Mesendoderm (in vitro differentiated cells): ENCODE data around the gene TYW1B. TPM values are rescaled to one million over a fixed set of nuclear protein-coding genes. Genes with fewer than 3 reads are reported as not detected.
"Not testable (repeated sequence)": the region's sequence is repeated elsewhere in the genome, so short reads cannot be mapped to it uniquely, and the experiment has no call there.

Source experiments
- DNase-seq: peaks from one replicate; pipeline ENCODE4 v3.0.0; 2013
- H2AK5ac ChIP-seq: 2 replicates; pipeline ENCODE4 v1.6.1; 2013; ENCODE audit warnings: low read length, inconsistent platforms
- H2BK120ac ChIP-seq: 2 replicates; pipeline ENCODE4 v1.6.1; 2013; ENCODE audit warnings: low read depth, mild to moderate bottlenecking, low read length, moderate library complexity, mixed read lengths
- H2BK15ac ChIP-seq: replicated peaks from 2 replicates; pipeline ENCODE4 v1.6.1; 2013; ENCODE audit warnings: low read depth, mild to moderate bottlenecking, moderate library complexity
- H2BK5ac ChIP-seq: 2 replicates; pipeline ENCODE4 v1.6.1; 2013; ENCODE audit warnings: low read length, inconsistent platforms
- H3K18ac ChIP-seq: 2 replicates; pipeline ENCODE4 v1.6.1; 2013; ENCODE audit warnings: mild to moderate bottlenecking, low read length, mixed read lengths
- H3K23ac ChIP-seq: one replicate; pipeline ENCODE4 v1.6.1; 2013; ENCODE audit warnings: low read length
- H3K27ac ChIP-seq: 2 replicates; pipeline ENCODE4 v1.5.1; 2013; ENCODE audit warnings: low read depth, mild to moderate bottlenecking, inconsistent platforms, low read length, moderate library complexity
- H3K27me3 ChIP-seq: 2 replicates; pipeline ENCODE4 v1.6.1; 2013; ENCODE audit warnings: low read length, control low read depth, mild to moderate bottlenecking, inconsistent platforms; ENCODE audit not compliant: insufficient read depth, poor library complexity
- H3K36me3 ChIP-seq: 2 replicates; pipeline ENCODE4 v1.6.1; 2013; ENCODE audit warnings: low read length, inconsistent platforms; ENCODE audit not compliant: control insufficient read depth, insufficient read depth
- H3K4ac ChIP-seq: one replicate; pipeline ENCODE4 v1.6.1; 2013; ENCODE audit warnings: low read depth, mild to moderate bottlenecking, low read length, moderate library complexity
- H3K4me1 ChIP-seq: 2 replicates; pipeline ENCODE4 v1.6.1; 2013; ENCODE audit warnings: low read depth, low read length, inconsistent platforms; ENCODE audit not compliant: control insufficient read depth
- H3K4me2 ChIP-seq: 2 replicates; pipeline ENCODE4 v1.6.1; 2013; ENCODE audit warnings: low read length
- H3K4me3 ChIP-seq: 2 replicates; pipeline ENCODE4 v1.5.1; 2013; ENCODE audit warnings: mild to moderate bottlenecking, low read length
- H3K56ac ChIP-seq: one replicate; pipeline ENCODE4 v1.6.1; 2013; ENCODE audit warnings: low read length
- H3K79me1 ChIP-seq: 2 replicates; pipeline ENCODE4 v1.6.1; 2013; ENCODE audit warnings: low read length, inconsistent platforms
- H3K79me2 ChIP-seq: 2 replicates; pipeline ENCODE4 v1.6.1; 2013; ENCODE audit warnings: mild to moderate bottlenecking, low read length; ENCODE audit not compliant: control insufficient read depth, insufficient read depth
- H3K9ac ChIP-seq: 2 replicates; pipeline ENCODE4 v1.6.1; 2013; ENCODE audit warnings: low read length, inconsistent platforms
- H4K5ac ChIP-seq: one replicate; pipeline ENCODE4 v1.6.1; 2013; ENCODE audit warnings: low read length
- H4K8ac ChIP-seq: one replicate; pipeline ENCODE4 v1.6.1; 2013; ENCODE audit warnings: low read depth, mild to moderate bottlenecking, control low read depth, low read length, moderate library complexity
- WGBS: extraction: QIAGEN DNeasy Blood & Tissue Kit; methylation state at CpG from one replicate; pipeline ENCODE4 v1.1.7; 2013; ENCODE audit warnings: low lambda C conversion rate, missing lambda C conversion rate; ENCODE audit not compliant: insufficient coverage; ENCODE audit errors: extremely low coverage; 5-methylcytosine and 5-hydroxymethylcytosine counted together
- polyA plus RNA-seq, 2 experiments: library from polyadenylated mRNA; stranded (reverse); fragments of 200-250 nt; gene quantifications; one replicate each; pipeline ENCODE4 v1.2.3, GENCODE V29; 2013

The TYW1B gene, protein sequence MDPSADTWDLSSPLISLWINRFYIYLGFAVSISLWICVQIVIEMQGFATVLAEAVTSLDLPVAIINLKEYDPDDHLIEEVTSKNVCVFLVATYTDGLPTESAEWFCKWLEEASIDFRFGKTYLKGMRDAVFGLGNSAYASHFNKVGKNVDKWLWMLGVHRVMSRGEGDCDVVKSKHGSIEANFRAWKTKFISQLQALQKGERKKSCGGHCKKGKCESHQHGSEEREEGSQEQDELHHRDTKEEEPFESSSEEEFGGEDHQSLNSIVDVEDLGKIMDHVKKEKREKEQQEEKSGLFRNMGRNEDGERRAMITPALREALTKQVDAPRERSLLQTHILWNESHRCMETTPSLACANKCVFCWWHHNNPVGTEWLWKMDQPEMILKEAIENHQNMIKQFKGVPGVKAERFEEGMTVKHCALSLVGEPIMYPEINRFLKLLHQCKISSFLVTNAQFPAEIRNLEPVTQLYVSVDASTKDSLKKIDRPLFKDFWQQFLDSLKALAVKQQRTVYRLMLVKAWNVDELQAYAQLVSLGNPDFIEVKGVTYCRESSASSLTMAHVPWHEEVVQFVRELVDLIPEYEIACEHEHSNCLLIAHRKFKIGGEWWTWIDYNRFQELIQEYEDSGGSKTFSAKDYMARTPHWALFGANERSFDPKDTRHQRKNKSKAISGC
- 1.2 TPM for polyA plus RNA-seq (2013, experiment 1 of 2)
- 1.2 TPM for polyA plus RNA-seq (2013, experiment 2 of 2)

DNA sequence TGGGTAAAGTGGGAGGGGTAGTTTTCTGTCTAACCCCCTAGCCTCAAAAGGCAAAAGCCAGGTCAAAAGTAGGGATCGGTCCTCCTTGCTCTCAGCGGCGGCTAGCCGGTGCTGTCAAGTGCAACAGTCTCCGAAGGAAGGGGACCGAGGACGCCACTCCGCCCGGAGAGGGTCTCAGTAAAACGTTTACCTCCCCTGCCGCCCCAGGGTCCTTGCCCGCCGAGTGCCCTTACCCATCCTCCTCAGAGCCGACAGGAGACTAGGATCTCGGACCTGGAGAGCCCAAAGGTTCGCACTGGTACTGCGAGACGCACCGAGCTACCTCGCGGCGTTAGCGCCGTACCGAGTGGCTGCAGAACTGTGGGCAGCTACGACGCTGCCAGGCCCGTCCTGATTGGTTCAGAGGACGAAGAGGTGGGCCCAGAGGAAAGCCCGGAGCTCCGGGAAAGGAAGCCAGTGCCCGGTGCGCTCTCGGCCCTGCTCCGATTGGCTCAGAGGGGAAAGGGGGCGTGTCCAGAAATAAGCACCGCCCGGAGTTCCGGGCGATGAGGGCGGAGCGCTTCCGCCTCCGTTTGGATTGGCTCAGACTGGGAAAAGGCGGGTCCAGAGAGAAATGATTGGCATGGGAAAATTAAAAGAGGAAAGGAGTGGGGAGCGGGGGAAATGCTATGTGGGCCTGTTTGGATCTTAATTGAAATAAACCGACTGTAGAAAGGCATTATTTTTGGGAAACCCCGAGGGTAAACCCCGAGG, at the start of gene TYW1B:
TYW1B (minus strand) TSS at position 362 of the 753 bp plus-strand sequence; CDS start at position 237, 125 bp downstream.
- H3K4ac ChIP-seq, H3K27ac ChIP-seq, H3K23ac ChIP-seq, H3K36me3 ChIP-seq, H3K4me1 ChIP-seq, H3K18ac ChIP-seq, H2BK5ac ChIP-seq, H4K5ac ChIP-seq, H3K79me2 ChIP-seq, H2BK15ac ChIP-seq, H3K27me3 ChIP-seq, H3K79me1 ChIP-seq, H2AK5ac ChIP-seq, H2BK120ac ChIP-seq, H4K8ac ChIP-seq: not testable (repeated sequence)
- H3K56ac ChIP-seq, result peak within 1 kb of the TSS; percentile 79
- DNase-seq, result peak; percentile 99
- H3K9ac ChIP-seq, result peak within 1 kb of the TSS; percentile 73
- no CpG with 5 or more reads among the region's 49 CpGs for WGBS
- H3K4me2 ChIP-seq, result peak within 1 kb of the TSS; percentile 80
- peak within 1 kb of the TSS; percentile 80 for H3K4me3 ChIP-seq

DNA sequence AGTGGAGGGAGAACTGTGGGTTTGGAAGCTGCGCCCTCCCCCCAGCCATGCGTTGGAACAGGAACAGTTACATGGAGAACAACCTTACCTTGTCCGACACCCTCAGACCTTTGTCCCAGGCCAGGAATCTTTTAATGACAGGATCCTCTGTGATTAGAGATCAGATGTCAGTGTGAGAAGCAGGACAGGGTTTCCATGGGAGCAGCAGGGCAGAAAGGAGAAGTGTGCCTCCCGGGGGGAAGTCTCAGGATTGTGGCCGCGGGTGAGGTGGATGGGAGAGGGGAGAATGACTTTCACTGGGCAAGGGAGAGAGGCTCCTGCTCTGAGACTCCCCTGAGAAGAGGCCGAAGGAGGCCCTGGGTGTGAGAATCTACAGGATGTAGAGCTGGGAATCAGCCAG, 39.6 kb upstream of the TYW1B start:
- not testable (repeated sequence) for H3K4me1 ChIP-seq, H3K9ac ChIP-seq, H3K27me3 ChIP-seq, H2BK5ac ChIP-seq, H2BK120ac ChIP-seq, H2BK15ac ChIP-seq, H3K4me3 ChIP-seq, H3K18ac ChIP-seq, H3K23ac ChIP-seq, H3K79me2 ChIP-seq, H3K4ac ChIP-seq, H4K8ac ChIP-seq, H3K56ac ChIP-seq, H3K79me1 ChIP-seq, H3K36me3 ChIP-seq, H4K5ac ChIP-seq, H3K4me2 ChIP-seq, H3K27ac ChIP-seq, H2AK5ac ChIP-seq
- peak; percentile 2 for DNase-seq
- no CpG with 5 or more reads among the region's 7 CpGs for WGBS

DNA sequence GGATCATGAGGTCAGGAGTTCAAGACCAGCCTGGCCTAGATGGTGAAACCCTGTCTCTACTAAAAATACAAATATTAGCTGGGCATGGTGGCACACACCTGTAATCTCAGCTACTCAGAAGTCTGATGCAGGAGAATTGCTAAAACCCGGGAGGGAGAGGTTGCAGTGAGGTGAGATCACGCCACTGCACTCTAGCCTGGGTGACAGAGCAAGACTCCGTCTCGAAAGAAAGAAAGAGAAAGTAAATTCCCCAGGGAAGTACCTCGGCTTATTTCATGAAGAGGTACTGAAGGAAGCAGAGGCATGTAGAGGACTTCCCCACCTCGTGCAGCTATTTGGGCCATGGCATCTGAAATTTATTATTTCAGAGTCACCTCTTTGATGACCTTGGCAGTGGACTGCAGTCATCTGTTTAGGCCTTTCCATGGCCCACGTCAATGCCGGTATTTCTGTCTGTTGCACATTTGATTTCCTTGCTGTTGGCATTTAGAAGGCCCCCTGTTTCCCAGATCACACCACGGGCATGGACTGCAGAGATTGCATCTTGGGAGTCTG, 30.9 kb upstream of the TYW1B start:
- not testable (repeated sequence) for H3K56ac ChIP-seq, H3K27ac ChIP-seq, H3K4me1 ChIP-seq, H2AK5ac ChIP-seq, H3K4me3 ChIP-seq, H4K5ac ChIP-seq, H3K36me3 ChIP-seq, H3K23ac ChIP-seq, DNase-seq, H3K79me2 ChIP-seq, H2BK5ac ChIP-seq, H3K4me2 ChIP-seq, H2BK120ac ChIP-seq, H3K27me3 ChIP-seq, H3K18ac ChIP-seq, H3K4ac ChIP-seq, H3K79me1 ChIP-seq, H3K9ac ChIP-seq, H2BK15ac ChIP-seq, H4K8ac ChIP-seq
- no CpG with 5 or more reads among the region's 9 CpGs for WGBS

DNA sequence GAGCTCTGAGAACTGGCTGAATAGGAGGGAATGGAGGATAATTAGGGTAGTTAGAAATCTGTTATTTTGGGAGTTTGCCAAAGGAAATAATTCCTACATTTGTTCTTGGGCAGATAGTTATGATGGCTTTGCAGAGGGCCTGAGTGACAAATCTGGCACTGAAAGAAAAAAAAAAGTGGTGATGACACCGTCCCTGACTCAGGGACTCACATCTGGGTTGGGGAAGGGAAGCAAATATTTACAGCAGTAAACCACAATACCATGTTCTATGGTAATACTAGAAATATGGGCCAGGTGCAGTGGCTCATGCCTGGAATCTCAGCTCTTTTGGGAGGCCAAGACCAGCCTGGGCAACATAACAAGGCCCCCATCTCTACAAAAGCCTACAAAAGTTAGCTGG, 29.9 kb upstream of the TYW1B start:
- H3K18ac ChIP-seq, H3K27me3 ChIP-seq, H3K36me3 ChIP-seq, H2AK5ac ChIP-seq, H3K4me3 ChIP-seq, H3K79me2 ChIP-seq, H2BK120ac ChIP-seq, H3K4me2 ChIP-seq, H3K27ac ChIP-seq, H3K4ac ChIP-seq, H4K8ac ChIP-seq, H2BK5ac ChIP-seq, H3K23ac ChIP-seq, H3K4me1 ChIP-seq, H3K79me1 ChIP-seq, DNase-seq, H4K5ac ChIP-seq, H2BK15ac ChIP-seq, H3K9ac ChIP-seq, H3K56ac ChIP-seq: not testable (repeated sequence)
- no CpG with 5 or more reads among the region's 1 CpG for WGBS

DNA sequence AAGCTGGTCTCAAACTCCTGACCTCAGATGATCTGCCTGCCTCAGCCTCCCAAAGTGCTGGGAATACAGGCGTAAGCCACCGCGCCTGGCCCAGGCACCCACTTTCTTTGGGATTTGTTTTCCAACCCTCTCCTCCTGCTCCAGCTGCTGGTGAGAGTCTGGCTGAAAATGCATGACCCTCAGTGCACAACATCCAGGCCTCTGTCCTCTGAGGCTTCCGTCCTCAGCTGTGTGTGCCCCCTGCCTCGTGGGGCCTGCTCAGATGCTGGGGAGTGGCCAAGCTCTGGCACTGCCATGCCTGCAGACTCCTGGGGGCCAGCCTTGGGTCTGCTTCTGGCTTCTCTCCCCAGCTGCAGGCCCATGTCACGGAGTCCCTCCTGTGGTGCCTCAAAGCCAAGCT, 27.3 kb upstream of the TYW1B start:
- H3K27ac ChIP-seq, H2BK5ac ChIP-seq, H3K36me3 ChIP-seq, DNase-seq, H3K27me3 ChIP-seq, H4K8ac ChIP-seq, H3K4ac ChIP-seq, H3K4me3 ChIP-seq, H3K4me1 ChIP-seq, H2AK5ac ChIP-seq, H3K18ac ChIP-seq, H3K79me2 ChIP-seq, H3K56ac ChIP-seq, H3K4me2 ChIP-seq, H4K5ac ChIP-seq, H2BK15ac ChIP-seq, H2BK120ac ChIP-seq, H3K9ac ChIP-seq, H3K79me1 ChIP-seq, H3K23ac ChIP-seq: not testable (repeated sequence)
- WGBS, result no CpG with 5 or more reads among the region's 6 CpGs
